GM18502 (cell line): ENCODE results near the gene ZNF782.
"Not testable (repeated sequence)": the region's sequence is repeated elsewhere in the genome, so short reads cannot be mapped to it uniquely, and the experiment has no call there.

Experiments used
- ATAC-seq: cut with Tn5 transposase; IDR thresholded peaks from one replicate; pipeline ENCODE4 v1.9.1; 2021; ENCODE audit warnings: mild to moderate bottlenecking; ENCODE audit not compliant: unreplicated experiment, poor library complexity

The ZNF782 gene

GRCh38 chr9:96856363-96857286, 2.3 kb upstream of the ZNF782 start:
- ATAC-seq: peak; percentile 55

- ATAC-seq: no peak
Observed at GRCh38 chr9:96854651-96855273, 448 bp upstream of the ZNF782 start.

GRCh38 chr9:96852676-96853075, 1.6 kb downstream of the ZNF782 start:
- ATAC-seq: no peak

GRCh38 chr9:96844040-96844439, 10.3 kb downstream of the ZNF782 start:
- ATAC-seq: no peak

- ATAC-seq: no peak
Observed at GRCh38 chr9:96818533-96818932, 35.8 kb downstream of the ZNF782 start.

- ATAC-seq: no peak
Observed at GRCh38 chr9:96817973-96818372, 36.3 kb downstream of the ZNF782 start.

GRCh38 chr9:96813607-96814006, 40.7 kb downstream of the ZNF782 start:
- ATAC-seq: no peak

- not testable (repeated sequence) for ATAC-seq
Observed at GRCh38 chr9:96798959-96799358, 55.4 kb downstream of the ZNF782 start.

GRCh38 chr9:96784021-96784420, 70.3 kb downstream of the ZNF782 start:
- no peak for ATAC-seq

- ATAC-seq: no peak
Observed at GRCh38 chr9:96782235-96782634, 72.1 kb downstream of the ZNF782 start.

GRCh38 chr9:96781552-96781951, 72.8 kb downstream of the ZNF782 start:
- no peak for ATAC-seq

GRCh38 chr9:96779089-96779488, 75.2 kb downstream of the ZNF782 start:
- ATAC-seq: no peak

- ATAC-seq: no peak
Observed at GRCh38 chr9:96777426-96777864, 76.9 kb downstream of the ZNF782 start.

GRCh38 chr9:96771124-96771523, 83.2 kb downstream of the ZNF782 start:
- no peak for ATAC-seq

- no peak for ATAC-seq
Observed at GRCh38 chr9:96769989-96770388, 84.3 kb downstream of the ZNF782 start.
